Kidney (tissue), 14 donors: ENCODE data around the gene CTTNBP2. TPM values are rescaled to one million over a fixed set of nuclear protein-coding genes. Genes with fewer than 3 reads are reported as not detected.

Source experiments
- DNase-seq, 5 donors: peaks; one replicate each; pipeline ENCODE4 v3.0.0-alpha.2; 2013 to 2020
- FAIRE-seq: peaks from 2 replicates; lab custom pipeline; 2012; peaks lifted over from hg19 to GRCh38; lab: Jason Lieb, UNC
- H3K27ac ChIP-seq, 2 donors: one replicate each; pipeline ENCODE4 v1.7.0; 2013; ENCODE audit warnings: low read depth in 2 of 2, low read length in 2 of 2, inconsistent platforms in 1 of 2
- H3K27me3 ChIP-seq: one replicate; pipeline ENCODE4 v1.7.1; 2013; ENCODE audit warnings: low read length, inconsistent platforms; ENCODE audit not compliant: control insufficient read depth, insufficient read depth
- H3K36me3 ChIP-seq, 3 donors: one replicate each; pipeline versions ENCODE4 v1.7.0 to v1.7.1; 2013; ENCODE audit warnings: low read length in 3 of 3, control low read depth in 1 of 3, inconsistent platforms in 1 of 3; ENCODE audit not compliant: insufficient read depth in 3 of 3, control insufficient read depth in 2 of 3
- H3K4me1 ChIP-seq, 3 donors: one replicate each; pipeline versions ENCODE4 v1.7.0 to v1.7.1; 2013; ENCODE audit warnings: low read length in 3 of 3, inconsistent platforms in 1 of 3, low read depth in 1 of 3; ENCODE audit not compliant: control insufficient read depth in 2 of 3, insufficient read depth in 2 of 3
- H3K4me3 ChIP-seq, 3 donors: one replicate each; pipeline versions ENCODE4 v1.7.0 to v1.8.1; 2013; ENCODE audit warnings: low read length in 3 of 3, control low read depth in 1 of 3, inconsistent platforms in 1 of 3
- H3K9ac ChIP-seq, 3 donors: one replicate each; pipeline versions ENCODE4 v1.7.0 to v1.7.1; 2013; ENCODE audit warnings: low read length in 3 of 3, control low read depth in 1 of 3, inconsistent platforms in 1 of 3
- H3K9me3 ChIP-seq, 3 donors: one replicate each; pipeline versions ENCODE4 v1.7.0 to v1.7.1; 2013; ENCODE audit warnings: low read length in 3 of 3, control low read depth in 1 of 3, inconsistent platforms in 1 of 3; ENCODE audit not compliant: control insufficient read depth in 2 of 3, insufficient read depth in 1 of 3
- CTCF ChIP-seq: IDR thresholded peaks from 3 replicates; pipeline ENCODE4 v1.5.1; 2012; ENCODE audit warnings: mild to moderate bottlenecking, moderate library complexity, borderline replicate concordance; ENCODE audit not compliant: insufficient read depth; ENCODE audit errors: extremely low read depth
- intact Hi-C: fragments of 100-400 bp; cut with DNase I; formaldehyde crosslinking; loops from one replicate; pipeline ENCODE4 v1.11.1; 2022
- polyA plus RNA-seq: library from polyadenylated mRNA; stranded (reverse); fragments of 350-450 nt; fragmentation: Illumina TruSeq; extraction: RNeasy Lipid Tissue Mini Kit (QIAGEN cat#74804); gene quantifications from one replicate; pipeline ENCODE4 v1.2.3, GENCODE V29; 2014; ENCODE audit warnings: low read depth, low replicate concordance; ENCODE audit not compliant: insufficient read depth
- total RNA-seq: library from RNA; stranded (reverse); fragmentation: NEBNext Ultra II Directional; extraction: Animal tissue kit (Norgen Biotek cat#: 25700); gene quantifications from one replicate; pipeline ENCODE4 v1.2.1, GENCODE V29; 2021
- donor health status: control.
- donor health status: control.
- donor health status: control.
- donor health status: control.
- donor health status: control.
- donor health status: DM: yes; HTN: yes; CAD: no.
- donor health status: Normal renal cell carcinoma (clear cell type).

CTTNBP2 gene
- total and polyA plus RNA-seq, 2 donors from 2014 or later, result 3.8 to 41.1 TPM

- Histone ChIP-seq H3K27ac (no peak overlapping the region), H3K4me3 (no peak overlapping the region), H3K36me3 (no peaks in the 10 kb centered on the region), H3K27me3 (no peaks in the 10 kb centered on the region), H3K4me1 (peaks cover 0 to 6% (median 0%) of the 10 kb centered on the region in 3 donors), H3K9ac (no peak overlapping the region), H3K9me3 (no peaks in the 10 kb centered on the region)
- FAIRE-seq, result no peak
- no peak for DNase-seq
- no peak for TF ChIP-seq CTCF
- intact Hi-C loops, result no loop called here
These were observed 3.9 kb downstream of the CTTNBP2 start for GRCh38 chr7:117869374-117869773.

GRCh38 chr7:117863618-117864017, 9.6 kb downstream of the CTTNBP2 start:
- no peak overlapping the region for H3K9ac ChIP-seq
- no peaks in the 10 kb centered on the region for H3K4me1 ChIP-seq
- FAIRE-seq (no peak), DNase-seq (no peak)
- no peaks in the 10 kb centered on the region for H3K27me3 ChIP-seq
- intact Hi-C loops, result no loop called here
- H3K4me3 ChIP-seq, result no peak overlapping the region
- no peak overlapping the region for H3K27ac ChIP-seq
- no peaks in the 10 kb centered on the region for H3K36me3 ChIP-seq
- no peaks in the 10 kb centered on the region for H3K9me3 ChIP-seq
- TF ChIP-seq CTCF, result no peak

- Histone ChIP-seq H3K4me1 (no peaks in the 10 kb centered on the region), H3K27me3 (no peaks in the 10 kb centered on the region), H3K9me3 (no peaks in the 10 kb centered on the region), H3K27ac (no peak overlapping the region), H3K36me3 (no peaks in the 10 kb centered on the region), H3K4me3 (no peak overlapping the region), H3K9ac (no peak overlapping the region)
- intact Hi-C loops, result no loop called here
- no peak for TF ChIP-seq CTCF
- DNase-seq, result no peak
- no peak for FAIRE-seq
These were observed 10.9 kb downstream of the CTTNBP2 start for GRCh38 chr7:117862378-117862777.

- DNase-seq (no peak), FAIRE-seq (no peak)
- Histone ChIP-seq H3K4me1 (no peaks in the 10 kb centered on the region), H3K36me3 (no peaks in the 10 kb centered on the region), H3K9ac (no peak overlapping the region), H3K9me3 (no peaks in the 10 kb centered on the region), H3K27ac (no peak overlapping the region), H3K27me3 (no peaks in the 10 kb centered on the region), H3K4me3 (no peak overlapping the region)
- TF ChIP-seq CTCF, result no peak
- intact Hi-C loops, result no loop called here
These were observed 13.9 kb downstream of the CTTNBP2 start for GRCh38 chr7:117859246-117859812.
